GM03348 (cell line): ENCODE data around the gene GMCL2.
A peak's percentile ranks its signal among the peaks of the same experiment; 100 is the strongest.

Experiments
- DNase-seq: peaks from one replicate; pipeline ENCODE4 v3.0.0; 2012; ENCODE audit warnings: low spot score

GMCL2 gene

GRCh38 chr5:178221853-178222252 lies 34.7 kb upstream of the GMCL2 start:
- no peak for DNase-seq

- no peak for DNase-seq
Observed at GRCh38 chr5:178221282-178221681, 34.1 kb upstream of the GMCL2 start.

GRCh38 chr5:178218827-178219226 lies 31.7 kb upstream of the GMCL2 start:
- DNase-seq: no peak

- no peak for DNase-seq
Observed at GRCh38 chr5:178218237-178218776, 31.1 kb upstream of the GMCL2 start.

- DNase-seq: no peak
Observed at GRCh38 chr5:178216779-178217178, 29.6 kb upstream of the GMCL2 start.

GRCh38 chr5:178216088-178216534 lies 28.9 kb upstream of the GMCL2 start:
- no peak for DNase-seq

GRCh38 chr5:178215280-178216002 lies 28.3 kb upstream of the GMCL2 start:
- no peak for DNase-seq

GRCh38 chr5:178214160-178214803 lies 27.1 kb upstream of the GMCL2 start:
- no peak for DNase-seq

- DNase-seq: no peak
Observed at GRCh38 chr5:178213748-178214151, 26.6 kb upstream of the GMCL2 start.

- no peak for DNase-seq
Observed at GRCh38 chr5:178213003-178213461, 25.9 kb upstream of the GMCL2 start.

- no peak for DNase-seq
Observed at GRCh38 chr5:178212241-178213002, 25.3 kb upstream of the GMCL2 start.

- DNase-seq: no peak
Observed at GRCh38 chr5:178211095-178212048, 24.2 kb upstream of the GMCL2 start.

- DNase-seq: no peak
Observed at GRCh38 chr5:178210686-178211085, 23.5 kb upstream of the GMCL2 start.

GRCh38 chr5:178210073-178210535 lies 22.9 kb upstream of the GMCL2 start:
- DNase-seq: no peak

GRCh38 chr5:178209334-178210072 lies 22.3 kb upstream of the GMCL2 start:
- DNase-seq: no peak

- DNase-seq: peak; percentile 38
Observed at GRCh38 chr5:178208540-178209227, 21.5 kb upstream of the GMCL2 start.

GRCh38 chr5:178207917-178208280 lies 20.7 kb upstream of the GMCL2 start:
- no peak for DNase-seq

- DNase-seq: no peak
Observed at GRCh38 chr5:178207183-178207916, 20.2 kb upstream of the GMCL2 start.
